Right cardiac atrium (tissue), 5 donors: ENCODE results near the gene ZDHHC9. TPM values are rescaled to one million over a fixed set of nuclear protein-coding genes. Genes with fewer than 3 reads are reported as not detected.

Experiments used
- ATAC-seq, 2 donors: fragments of 200-7000 bp; cut with Tn5 transposase; one replicate each; pipeline versions ENCODE4 v1.8.0 to v1.9.1; 2020; ENCODE audit warnings: moderate library complexity in 2 of 2, mild to moderate bottlenecking in 1 of 2
- DNase-seq, 3 donors: peaks; one replicate each; pipeline ENCODE4 v3.0.0-alpha.2; 2020
- H3K27ac ChIP-seq: one replicate; pipeline ENCODE4 v1.5.1; 2013; ENCODE audit warnings: mild to moderate bottlenecking, low read length, control low read depth, moderate library complexity
- H3K27me3 ChIP-seq: one replicate; pipeline ENCODE4 v1.6.1; 2013; ENCODE audit not compliant: control insufficient read depth, insufficient read depth
- H3K4me1 ChIP-seq: one replicate; pipeline ENCODE4 v1.6.1; 2013; ENCODE audit warnings: low read length; ENCODE audit not compliant: control insufficient read depth, insufficient read depth
- H3K4me3 ChIP-seq: one replicate; pipeline ENCODE4 v1.5.1; 2013; ENCODE audit warnings: low read length, control low read depth
- H3K9me3 ChIP-seq: one replicate; pipeline ENCODE4 v1.6.1; 2013; ENCODE audit warnings: low read length; ENCODE audit not compliant: control insufficient read depth
- WGBS: extraction: QIAGEN DNeasy Blood & Tissue Kit; methylation state at CpG from one replicate; pipeline ENCODE4 v1.1.7; 2013; 5-methylcytosine and 5-hydroxymethylcytosine counted together
- intact Hi-C, 4 donors: fragments of 100-400 bp; cut with DNase I; formaldehyde crosslinking; loops; one replicate each; pipeline versions ENCODE4 v1.11.0 to v1.14.0; 2022 to 2023
- polyA plus RNA-seq: library from polyadenylated mRNA; stranded (reverse); fragments of 200-250 nt; gene quantifications from one replicate; pipeline ENCODE4 v1.2.3, GENCODE V29; 2013
- total RNA-seq, 4 donors: library from RNA; stranded (reverse); fragmentation: NEBNext Ultra II Directional; extraction: Animal tissue kit (Norgen Biotek cat#: 25700); gene quantifications; one replicate each; pipeline ENCODE4 v1.2.1, GENCODE V29; 2021
- donor health status: healthy with polysubstance abuse.
- donor health status: DM: no; HTN: yes; CAD: no.
- donor health status: DM: no; HTN: no; CAD: no.
- donor health status: DM: no; HTN: yes; CAD: no; lungs with severe emphysema.
- donor health status: DM: yes; HTN: yes; CAD: no.

Gene ZDHHC9
- total and polyA plus RNA-seq, 5 donors, result 6.3 to 16.7 (median 11.2) TPM

DNA sequence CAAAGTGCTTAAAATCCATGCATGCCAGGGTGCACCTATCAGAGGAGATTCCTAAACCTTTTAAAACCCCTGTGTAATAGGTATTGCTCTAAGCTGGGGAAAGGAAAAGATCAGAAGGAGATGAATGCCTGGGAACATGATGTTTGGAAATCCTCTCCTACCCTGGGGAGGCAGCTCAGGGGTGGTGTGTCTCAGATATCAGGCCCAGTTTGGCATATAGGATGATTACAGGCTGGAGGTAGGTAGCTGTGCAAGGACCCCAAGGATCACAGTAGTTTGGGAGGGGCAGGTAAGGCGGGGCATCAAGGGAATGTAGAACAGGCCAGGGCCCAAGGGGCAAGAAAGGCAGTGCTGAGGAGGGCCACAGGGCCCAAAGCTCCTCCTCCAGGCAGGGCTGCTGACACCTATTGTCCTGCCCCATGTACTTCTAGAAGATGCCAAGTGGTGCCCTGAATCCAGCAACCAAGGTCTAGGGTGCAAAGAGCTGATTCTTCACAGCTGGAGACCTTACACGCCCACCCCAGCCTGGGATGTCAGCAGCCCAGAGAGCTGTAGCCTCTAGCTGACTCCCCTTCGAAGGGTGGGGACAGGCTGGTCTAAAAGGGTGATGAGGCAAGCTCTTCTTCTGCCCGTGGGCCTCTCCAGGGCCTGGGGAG, 46.3 kb downstream of the ZDHHC9 start:
- Histone ChIP-seq H3K4me3 (no peak overlapping the region), H3K4me1 (no peaks in the 10 kb centered on the region), H3K27me3 (no peaks in the 10 kb centered on the region), H3K9me3 (no peaks in the 10 kb centered on the region), H3K27ac (no peak overlapping the region)
- DNase-seq (no peak), ATAC-seq (no peak)
- intact Hi-C loops, result no loop called here
- WGBS, result 94% methylated on average over 4 of the region's 4 CpGs

DNA sequence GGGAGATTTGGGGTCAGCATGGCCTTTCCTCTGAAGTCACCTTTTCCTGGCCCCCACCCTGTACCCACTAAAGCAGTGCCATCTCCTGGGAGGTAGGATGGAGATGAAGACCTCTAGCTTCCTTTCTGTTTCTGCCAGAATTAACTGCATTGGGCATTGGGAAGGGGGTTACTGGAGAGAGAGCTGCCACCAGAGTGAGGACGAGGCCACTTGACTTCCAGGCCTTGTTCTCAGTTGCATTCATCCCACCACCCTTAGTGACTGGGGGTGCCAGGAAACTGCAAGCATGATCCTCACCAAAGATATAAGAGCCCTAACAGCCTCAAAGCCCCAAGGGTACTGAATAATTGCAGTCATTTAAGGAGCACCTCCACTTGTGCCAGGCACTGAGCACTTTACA, 48.1 kb downstream of the ZDHHC9 start:
- Histone ChIP-seq H3K4me1 (no peaks in the 10 kb centered on the region), H3K27me3 (no peaks in the 10 kb centered on the region), H3K27ac (no peak overlapping the region), H3K4me3 (no peak overlapping the region), H3K9me3 (no peaks in the 10 kb centered on the region)
- ATAC-seq (no peak), DNase-seq (no peak)
- intact Hi-C loops, result no loop called here
- 86% methylated on average over 1 of the region's 1 CpG for WGBS

DNA sequence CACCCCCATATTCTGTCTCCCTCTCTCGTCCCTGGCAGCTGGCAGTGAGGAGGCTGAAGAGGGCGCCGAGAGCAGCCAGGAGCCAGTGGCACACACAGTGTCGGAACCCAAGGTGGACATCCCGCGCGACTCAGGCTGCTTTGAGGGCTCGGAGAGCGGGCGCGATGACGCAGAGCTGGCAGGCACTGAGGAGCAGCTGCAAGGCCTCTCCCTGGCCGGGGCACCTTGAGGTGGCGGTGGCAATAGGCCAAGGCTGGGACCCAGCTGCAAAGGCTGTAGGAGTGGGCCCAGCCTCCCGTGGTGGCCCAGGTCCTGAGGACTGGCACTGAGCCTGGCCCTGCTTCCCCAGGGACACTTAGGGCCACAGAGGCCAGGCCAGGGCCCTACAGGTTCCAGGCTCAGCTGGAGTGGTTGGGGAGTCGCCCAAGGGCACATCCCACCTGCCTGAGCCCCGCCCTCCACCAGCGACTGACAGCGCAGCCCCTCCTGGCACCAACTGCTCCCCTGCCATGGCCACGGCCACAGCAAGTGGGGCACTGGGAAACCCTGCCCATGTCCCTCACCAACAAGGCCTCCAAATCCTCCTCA, 50.0 kb downstream of the ZDHHC9 start:
- intact Hi-C loops, result no loop called here
- 83% methylated on average over 20 of the region's 20 CpGs for WGBS
- no peaks in the 10 kb centered on the region for H3K9me3 ChIP-seq
- DNase-seq, result no peak
- H3K27me3 ChIP-seq, result no peaks in the 10 kb centered on the region
- H3K4me3 ChIP-seq, result no peak overlapping the region
- H3K4me1 ChIP-seq, result no peaks in the 10 kb centered on the region
- H3K27ac ChIP-seq, result no peak overlapping the region
- ATAC-seq, result no peak

DNA sequence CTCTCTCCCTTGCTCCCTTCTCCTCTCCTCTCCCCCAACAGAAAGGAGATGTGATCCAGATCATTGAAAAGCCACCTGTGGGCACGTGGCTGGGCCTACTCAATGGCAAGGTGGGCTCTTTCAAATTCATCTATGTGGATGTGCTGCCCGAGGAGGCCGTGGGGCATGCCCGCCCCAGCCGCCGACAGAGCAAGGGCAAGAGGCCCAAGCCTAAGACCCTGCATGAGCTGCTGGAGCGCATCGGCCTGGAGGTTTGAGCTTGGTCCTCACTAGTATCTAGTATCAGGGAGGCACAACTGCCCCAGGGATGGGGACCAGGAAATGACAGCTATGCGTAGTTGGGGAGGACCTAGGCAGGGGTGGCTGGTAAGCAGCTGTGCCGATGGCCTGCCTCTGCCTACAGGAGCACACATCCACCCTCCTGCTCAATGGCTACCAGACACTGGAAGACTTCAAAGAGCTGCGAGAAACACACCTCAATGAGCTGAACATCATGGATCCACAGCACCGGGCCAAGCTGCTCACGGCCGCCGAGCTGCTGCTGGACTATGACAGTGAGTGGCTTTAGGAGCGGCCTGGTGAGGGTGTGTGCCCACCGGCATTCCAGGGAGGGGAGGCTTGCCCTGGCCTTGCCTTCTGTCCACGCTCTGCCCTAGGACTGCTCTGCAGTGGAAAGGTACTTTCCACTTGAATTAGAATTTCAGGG, 50.9 kb downstream of the ZDHHC9 start:
- Histone ChIP-seq H3K9me3 (no peaks in the 10 kb centered on the region), H3K27me3 (no peaks in the 10 kb centered on the region), H3K4me1 (no peaks in the 10 kb centered on the region), H3K4me3 (no peak overlapping the region), H3K27ac (no peak overlapping the region)
- ATAC-seq, result no peak
- intact Hi-C loops, result no loop called here
- WGBS, result 97% methylated on average over 18 of the region's 18 CpGs
- DNase-seq, result no peak

DNA sequence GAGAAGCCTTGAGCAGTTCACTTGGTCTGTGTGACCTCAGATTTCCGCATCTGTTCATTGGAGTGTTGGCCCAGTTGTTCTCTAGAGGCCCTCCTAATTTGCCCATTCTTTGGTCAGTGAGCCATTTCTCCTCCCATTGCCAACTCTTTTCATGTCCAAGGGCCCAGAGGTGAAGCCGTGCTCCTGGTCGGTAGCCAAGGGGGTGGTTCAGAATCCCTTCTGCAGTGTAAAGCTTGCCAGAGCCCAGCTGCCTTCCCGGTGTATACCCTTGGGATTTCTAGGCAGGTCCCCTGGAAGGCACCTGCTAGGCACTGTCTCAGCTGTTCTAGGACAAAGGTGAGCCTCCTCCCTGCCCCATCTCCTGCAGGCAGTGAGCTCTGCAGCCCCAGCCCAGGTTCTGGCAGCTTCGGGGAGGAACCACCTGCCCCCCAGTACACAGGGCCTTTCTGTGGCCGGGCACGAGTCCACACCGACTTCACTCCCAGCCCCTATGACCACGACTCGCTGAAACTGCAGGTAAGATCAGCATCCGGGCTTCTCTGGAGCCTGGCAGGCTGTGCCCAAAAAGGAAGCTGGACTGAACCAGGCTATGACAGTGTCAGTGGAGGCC, 51.6 kb downstream of the ZDHHC9 start:
- Histone ChIP-seq H3K27ac (no peak overlapping the region), H3K4me3 (no peak overlapping the region), H3K9me3 (no peaks in the 10 kb centered on the region), H3K27me3 (no peaks in the 10 kb centered on the region), H3K4me1 (no peaks in the 10 kb centered on the region)
- WGBS, result 85% methylated on average over 11 of the region's 11 CpGs
- no peak for DNase-seq
- intact Hi-C loops, result no loop called here
- ATAC-seq, result no peak

DNA sequence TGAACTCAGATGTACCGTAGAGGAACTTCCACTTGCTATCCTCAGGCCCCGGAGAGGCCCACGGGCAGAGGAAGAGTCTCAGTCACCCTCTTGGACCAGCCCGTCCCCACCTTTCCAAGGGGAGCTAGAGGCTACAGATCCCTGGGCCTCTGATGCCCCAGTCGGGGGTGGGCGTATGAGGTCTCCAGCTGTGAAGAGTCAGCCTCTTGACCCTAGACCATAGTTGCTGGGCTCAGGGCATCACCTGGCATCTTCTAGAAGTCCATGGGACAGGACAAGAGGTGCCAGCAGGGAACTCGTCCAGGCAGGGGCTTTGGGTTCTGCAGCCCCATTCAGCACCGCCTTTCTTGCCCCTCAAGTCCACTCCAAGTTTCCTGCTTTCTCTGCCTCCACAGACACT, 52.4 kb downstream of the ZDHHC9 start:
- no peaks in the 10 kb centered on the region for H3K9me3 ChIP-seq
- no peak overlapping the region for H3K27ac ChIP-seq
- H3K4me3 ChIP-seq, result no peak overlapping the region
- no peaks in the 10 kb centered on the region for H3K4me1 ChIP-seq
- intact Hi-C loops, result no loop called here
- ATAC-seq (no peak), DNase-seq (no peak)
- H3K27me3 ChIP-seq, result no peaks in the 10 kb centered on the region
- 92% methylated on average over 8 of the region's 8 CpGs for WGBS

DNA sequence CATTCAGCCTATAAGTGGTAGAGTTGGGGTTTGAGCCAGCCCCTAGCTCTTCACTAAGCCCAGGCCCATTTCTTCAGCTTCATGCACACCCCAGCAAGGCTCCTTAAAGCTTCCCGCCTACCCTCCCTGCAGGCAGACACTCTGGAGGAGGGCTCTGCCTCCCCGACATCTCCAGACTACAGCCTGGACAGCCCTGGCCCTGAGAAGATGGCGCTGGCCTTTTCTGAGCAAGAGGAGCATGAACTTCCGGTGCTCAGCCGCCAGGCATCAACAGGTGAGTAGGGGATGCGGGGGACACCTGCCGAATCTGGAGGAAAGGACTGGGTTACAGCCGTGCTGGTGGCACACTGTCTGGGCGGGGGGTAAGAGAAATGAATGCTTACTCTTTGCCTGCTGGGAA, 52.9 kb downstream of the ZDHHC9 start:
- no peak overlapping the region for H3K4me3 ChIP-seq
- 93% methylated on average over 9 of the region's 9 CpGs for WGBS
- no peaks in the 10 kb centered on the region for H3K9me3 ChIP-seq
- DNase-seq, result no peak
- ATAC-seq, result no peak
- no peaks in the 10 kb centered on the region for H3K27me3 ChIP-seq
- H3K27ac ChIP-seq, result no peak overlapping the region
- no peaks in the 10 kb centered on the region for H3K4me1 ChIP-seq
- intact Hi-C loops, result no loop called here

DNA sequence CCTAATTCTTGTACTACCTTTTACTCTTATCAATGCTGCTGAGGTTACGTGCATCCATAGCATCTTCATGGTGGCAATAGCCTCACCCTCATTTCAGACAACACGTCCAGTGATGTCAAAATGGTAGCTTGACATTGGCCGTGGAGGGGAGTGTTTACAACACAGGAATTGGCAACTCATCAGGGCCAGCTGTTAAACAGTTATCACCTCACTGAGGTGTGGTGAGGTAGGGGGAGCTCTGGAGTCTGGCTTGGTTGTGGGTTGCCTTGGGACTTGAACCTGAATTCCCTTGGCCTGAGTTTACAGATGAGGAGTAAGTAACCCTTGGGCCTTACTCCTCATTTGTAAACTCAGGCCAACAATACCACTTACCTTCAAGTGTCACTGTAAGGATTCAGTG, 53.5 kb downstream of the ZDHHC9 start:
- intact Hi-C loops, result no loop called here
- Histone ChIP-seq H3K4me1 (no peaks in the 10 kb centered on the region), H3K27me3 (no peaks in the 10 kb centered on the region), H3K27ac (no peak overlapping the region), H3K9me3 (no peaks in the 10 kb centered on the region), H3K4me3 (no peak overlapping the region)
- ATAC-seq (no peak), DNase-seq (no peak)
- WGBS, result 76% methylated on average over 3 of the region's 3 CpGs

DNA sequence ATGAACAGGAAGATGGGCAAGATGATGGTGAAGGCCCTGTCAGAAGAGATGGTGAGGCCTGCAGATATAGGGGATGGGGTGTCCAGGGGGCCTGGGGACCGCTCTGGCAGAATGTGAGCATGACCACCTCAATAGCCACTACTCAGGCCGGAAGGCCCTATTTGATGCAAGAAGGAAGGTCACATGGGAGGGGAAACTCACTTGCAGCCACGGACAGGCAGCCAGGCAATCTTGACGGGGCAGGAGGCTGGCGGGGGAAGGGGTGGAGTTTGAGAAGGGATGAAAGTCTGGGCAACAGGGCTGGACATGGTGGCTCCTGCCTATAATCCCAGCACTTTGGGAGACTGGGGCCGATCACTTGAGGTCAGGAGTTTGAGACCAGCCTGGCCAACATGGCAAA, 55.2 kb downstream of the ZDHHC9 start:
- no peak for DNase-seq
- Histone ChIP-seq H3K27me3 (no peaks in the 10 kb centered on the region), H3K9me3 (no peaks in the 10 kb centered on the region), H3K4me3 (no peak overlapping the region), H3K4me1 (no peaks in the 10 kb centered on the region), H3K27ac (no peak overlapping the region)
- intact Hi-C loops, result no loop called here
- 82% methylated on average over 6 of the region's 6 CpGs for WGBS
- ATAC-seq, result no peak

DNA sequence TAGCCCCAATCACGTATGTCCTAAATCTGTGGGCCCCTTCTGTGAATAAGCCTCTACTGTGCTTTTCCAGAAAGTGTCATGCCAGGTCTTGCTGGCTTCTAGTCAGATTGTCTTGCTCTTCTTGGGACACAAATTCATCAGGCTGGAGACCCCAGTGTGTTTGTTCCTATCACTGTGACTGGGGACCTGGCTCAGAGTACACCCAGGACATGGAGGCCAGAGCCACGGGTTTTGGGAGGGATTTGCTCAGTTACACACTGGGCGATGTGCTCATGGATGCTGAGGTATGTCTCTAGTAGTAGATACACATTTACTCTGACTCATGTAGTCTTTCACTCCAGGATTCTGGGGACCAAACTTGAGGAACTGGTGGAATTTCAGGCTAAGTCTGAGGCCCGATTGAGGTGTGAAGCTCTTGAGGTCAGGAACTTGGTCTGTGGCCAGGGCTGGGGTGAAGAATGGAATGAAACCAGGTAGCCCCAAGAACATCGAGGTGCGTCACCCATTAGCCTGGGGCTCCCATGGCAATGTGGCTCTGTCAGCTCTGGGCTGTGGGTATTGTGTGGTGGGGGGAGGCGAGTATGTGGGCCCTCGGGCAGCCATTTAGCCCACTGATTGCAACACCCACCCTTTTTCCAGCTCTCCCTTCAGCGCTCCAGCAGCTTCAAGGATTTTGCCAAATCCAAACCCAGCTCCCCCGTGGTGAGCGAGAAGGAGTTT, 56.2 kb downstream of the ZDHHC9 start:
- Histone ChIP-seq H3K9me3 (no peaks in the 10 kb centered on the region), H3K27me3 (no peaks in the 10 kb centered on the region), H3K27ac (no peak overlapping the region), H3K4me3 (no peak overlapping the region), H3K4me1 (no peaks in the 10 kb centered on the region)
- 76% methylated on average over 11 of the region's 11 CpGs for WGBS
- intact Hi-C loops, result no loop called here
- no peak for ATAC-seq
- DNase-seq, result no peak

DNA sequence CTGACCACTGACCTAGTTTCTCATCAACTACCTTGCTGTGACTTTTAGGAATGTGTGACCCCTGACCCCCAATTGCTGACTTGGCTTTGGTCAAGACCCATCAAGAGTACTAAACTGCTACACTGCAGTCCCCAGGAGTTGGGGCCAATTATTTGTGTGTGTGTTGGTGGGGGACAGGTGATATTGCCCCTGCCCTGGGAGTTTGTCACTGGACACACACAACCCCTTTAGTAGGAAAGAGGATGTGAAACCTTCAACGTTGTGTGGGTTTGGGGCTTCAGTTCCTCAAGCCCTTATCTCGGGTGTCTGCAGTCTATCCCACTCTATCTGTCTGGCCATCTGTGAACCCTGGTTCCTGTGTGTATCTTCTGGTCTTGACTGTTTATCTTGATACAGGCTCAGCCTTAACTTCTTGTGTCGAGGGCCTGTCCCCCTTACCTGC, 57.5 kb downstream of the ZDHHC9 start:
- H3K4me3 ChIP-seq, result no peak overlapping the region
- H3K9me3 ChIP-seq, result no peaks in the 10 kb centered on the region
- 58% methylated on average over 3 of the region's 3 CpGs for WGBS
- no peak for ATAC-seq
- no peaks in the 10 kb centered on the region for H3K27me3 ChIP-seq
- no peak for DNase-seq
- H3K4me1 ChIP-seq, result no peaks in the 10 kb centered on the region
- intact Hi-C loops, result no loop called here
- no peak overlapping the region for H3K27ac ChIP-seq
